Ectodermal cell (in vitro differentiated cells): ENCODE results near the gene INPP4B.

Source experiments
- H3K27ac ChIP-seq: 2 replicates; pipeline ENCODE4 v1.7.0; 2013; ENCODE audit warnings: mild to moderate bottlenecking, low read depth, low read length; ENCODE audit not compliant: insufficient read depth, poor library complexity, severe bottlenecking
- H3K27me3 ChIP-seq: 2 replicates; pipeline ENCODE4 v1.7.0; 2013; ENCODE audit warnings: mild to moderate bottlenecking, low read length; ENCODE audit not compliant: insufficient read depth, control insufficient read depth, poor library complexity, severe bottlenecking
- H3K36me3 ChIP-seq: one replicate; pipeline ENCODE4 v1.7.0; 2013; ENCODE audit warnings: low read length; ENCODE audit not compliant: control insufficient read depth, insufficient read depth
- H3K4me1 ChIP-seq: one replicate; pipeline ENCODE4 v1.7.0; 2013; ENCODE audit warnings: low read length; ENCODE audit not compliant: control insufficient read depth, insufficient read depth
- H3K4me3 ChIP-seq: 2 replicates; pipeline ENCODE4 v1.7.0; 2013; ENCODE audit warnings: low read depth, low read length, control low read depth; ENCODE audit not compliant: insufficient read depth
- H3K9me3 ChIP-seq: 2 replicates; pipeline ENCODE4 v1.7.0; 2013; ENCODE audit warnings: mild to moderate bottlenecking, low read length, moderate library complexity; ENCODE audit not compliant: control insufficient read depth
- WGBS, 2 experiments: methylation state at CpG; one replicate each; pipeline ENCODE4 v1.1.7; 2013; ENCODE audit warnings: missing lambda C conversion rate in 2 of 2; 5-methylcytosine and 5-hydroxymethylcytosine counted together

Gene INPP4B

DNA sequence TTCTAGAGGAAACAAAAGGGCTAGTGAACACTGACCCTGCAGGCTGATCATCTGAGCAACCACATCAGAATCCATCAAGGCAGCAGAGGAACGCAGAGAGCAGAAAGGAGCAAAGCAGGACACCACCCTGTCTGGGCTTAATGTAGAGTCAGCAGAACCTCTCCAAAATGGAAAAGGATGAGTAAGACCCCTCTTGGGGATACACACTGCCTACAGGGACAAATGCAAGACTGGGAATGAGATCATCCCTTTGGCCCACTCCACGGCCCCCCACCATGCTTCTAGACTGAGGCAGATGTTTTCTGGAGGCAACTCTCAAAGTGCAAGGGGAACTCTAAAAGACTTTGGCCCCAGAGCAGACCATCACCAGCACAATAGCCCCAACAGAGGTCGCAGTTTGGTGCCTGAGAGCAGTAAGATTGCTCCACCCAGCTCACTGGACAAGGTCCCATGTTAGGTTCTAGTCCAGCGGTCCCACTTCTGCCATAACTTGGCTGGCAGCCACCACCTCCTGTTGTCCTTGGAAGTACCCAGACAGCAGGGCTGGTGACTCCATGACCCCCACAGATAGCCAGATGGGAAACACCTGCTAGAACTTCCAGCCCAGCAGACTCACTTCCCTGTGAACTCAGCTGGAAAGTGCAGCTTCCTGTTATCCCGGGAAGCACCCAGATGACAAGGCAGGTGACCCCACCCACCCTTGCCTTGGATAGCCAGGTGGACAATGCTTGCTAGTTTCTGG is 372.7 kb downstream of the INPP4B start:
- WGBS, 2 experiments, result 93 to 94% methylated on average over 5 of the region's 5 CpGs
- H3K36me3 ChIP-seq, result no peaks in the 10 kb centered on the region

DNA sequence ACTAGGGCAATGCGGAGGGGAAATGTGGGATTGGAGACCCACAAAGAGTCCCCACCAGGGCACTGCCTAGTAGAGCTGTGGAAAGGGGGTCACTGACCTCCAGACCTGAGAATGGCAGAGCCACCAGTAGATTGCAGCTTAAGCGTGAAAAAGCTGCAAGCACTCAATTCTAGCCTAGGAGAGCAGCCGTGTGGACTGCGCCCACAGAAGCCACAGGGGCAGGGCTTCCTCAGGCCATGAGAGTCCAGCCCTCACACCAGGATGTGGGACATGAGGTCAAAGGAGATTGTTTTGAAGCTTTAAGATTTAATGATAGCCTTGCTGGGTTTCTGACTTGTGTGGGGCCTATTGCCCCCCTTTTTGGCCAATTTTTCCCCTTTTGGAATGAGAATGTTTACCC is 379.0 kb downstream of the INPP4B start:
- H3K4me1 ChIP-seq, result no peaks in the 10 kb centered on the region
- 94 to 98% methylated on average over 4 of the region's 4 CpGs for WGBS, 2 experiments
- H3K36me3 ChIP-seq, result no peaks in the 10 kb centered on the region
- no peaks in the 10 kb centered on the region for H3K27me3 ChIP-seq
- no peak overlapping the region for H3K27ac ChIP-seq
- H3K4me3 ChIP-seq, result no peak overlapping the region
- H3K9me3 ChIP-seq, result no peaks in the 10 kb centered on the region

More for the DNA sequence above, 372.7 kb downstream of the INPP4B start:
- Histone ChIP-seq H3K4me3 (no peak overlapping the region), H3K27me3 (no peaks in the 10 kb centered on the region), H3K9me3 (no peaks in the 10 kb centered on the region), H3K4me1 (no peaks in the 10 kb centered on the region), H3K27ac (no peak overlapping the region)

DNA sequence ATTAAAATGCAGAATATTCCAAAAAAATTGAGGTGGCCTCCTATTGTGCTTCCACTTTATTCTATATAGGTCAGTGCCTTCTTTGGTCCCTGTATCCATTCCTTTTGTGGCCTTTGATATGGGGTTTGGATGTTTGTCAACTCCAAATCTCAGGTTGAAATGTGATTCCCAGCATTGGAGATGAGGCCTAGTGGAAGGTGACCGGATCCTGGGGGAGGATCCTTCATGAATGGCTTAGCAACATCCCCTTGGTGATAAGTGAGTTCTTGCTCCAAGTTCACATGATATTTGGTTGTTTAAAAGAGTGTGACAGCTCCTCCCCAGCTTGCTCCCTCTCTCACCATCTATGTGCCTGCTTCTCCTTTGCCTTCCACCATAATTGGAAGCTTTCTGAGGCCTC is 380.6 kb downstream of the INPP4B start:
- WGBS, 2 experiments, result 94 to 95% methylated on average over 1 of the region's 1 CpG
- Histone ChIP-seq H3K4me1 (no peaks in the 10 kb centered on the region), H3K27ac (no peak overlapping the region), H3K36me3 (no peaks in the 10 kb centered on the region), H3K27me3 (no peaks in the 10 kb centered on the region), H3K4me3 (no peak overlapping the region), H3K9me3 (no peaks in the 10 kb centered on the region)

GRCh38 chr4:142463206-142463605 is 382.9 kb downstream of the INPP4B start:
- H3K36me3 ChIP-seq, result no peaks in the 10 kb centered on the region
- WGBS, 2 experiments, result 87 to 96% methylated on average over 2 of the region's 2 CpGs
- H3K4me1 ChIP-seq, result no peaks in the 10 kb centered on the region
- H3K4me3 ChIP-seq, result no peak overlapping the region
- no peaks in the 10 kb centered on the region for H3K9me3 ChIP-seq
- no peaks in the 10 kb centered on the region for H3K27me3 ChIP-seq
- H3K27ac ChIP-seq, result no peak overlapping the region

GRCh38 chr4:142452161-142452855 is 393.8 kb downstream of the INPP4B start:
- Histone ChIP-seq H3K27ac (no peak overlapping the region), H3K4me1 (no peaks in the 10 kb centered on the region), H3K27me3 (no peaks in the 10 kb centered on the region), H3K9me3 (no peaks in the 10 kb centered on the region), H3K36me3 (no peaks in the 10 kb centered on the region), H3K4me3 (no peak overlapping the region)
- 87 to 88% methylated on average over 6 of the region's 6 CpGs for WGBS, 2 experiments

DNA sequence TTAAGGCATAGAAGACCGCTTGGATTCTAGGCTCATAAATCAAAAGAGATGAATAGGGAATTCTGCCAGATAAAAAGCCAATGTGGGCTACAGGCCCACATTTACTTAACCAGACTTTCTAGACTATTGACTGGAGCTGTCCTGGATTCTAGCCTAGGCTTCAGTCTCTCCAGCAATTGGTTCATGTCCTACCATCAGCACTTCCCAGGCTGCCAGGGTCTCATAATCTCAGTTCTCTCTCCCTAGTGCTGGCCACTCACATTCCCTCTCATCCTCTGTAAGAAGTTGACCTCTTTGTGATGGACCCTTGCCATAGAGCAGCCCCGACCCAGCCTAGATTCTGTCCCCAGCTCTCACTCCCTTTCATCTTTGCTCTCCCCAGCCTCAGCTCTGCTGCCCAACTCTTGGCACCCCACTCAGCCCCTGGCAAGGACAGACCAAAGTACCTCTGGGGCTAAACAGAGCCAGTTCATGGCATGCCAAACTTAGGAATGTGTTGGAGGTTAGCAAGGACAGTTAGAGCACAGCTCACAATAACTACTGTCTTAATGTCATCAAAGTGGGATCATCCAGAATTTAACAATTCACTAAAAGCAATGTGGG is 396.2 kb downstream of the INPP4B start:
- WGBS, 2 experiments, result 95 to 96% methylated on average over 2 of the region's 2 CpGs
- H3K36me3 ChIP-seq, result no peaks in the 10 kb centered on the region
- no peaks in the 10 kb centered on the region for H3K9me3 ChIP-seq
- H3K4me1 ChIP-seq, result no peaks in the 10 kb centered on the region
- no peak overlapping the region for H3K27ac ChIP-seq
- no peaks in the 10 kb centered on the region for H3K27me3 ChIP-seq
- H3K4me3 ChIP-seq, result no peak overlapping the region

- Histone ChIP-seq H3K27me3 (no peaks in the 10 kb centered on the region), H3K4me1 (no peaks in the 10 kb centered on the region), H3K36me3 (no peaks in the 10 kb centered on the region), H3K27ac (no peak overlapping the region), H3K9me3 (no peaks in the 10 kb centered on the region), H3K4me3 (no peak overlapping the region)
- WGBS, 2 experiments, result 90 to 94% methylated on average over 3 of the region's 3 CpGs
These were observed 399.1 kb downstream of the INPP4B start for GRCh38 chr4:142447009-142447408.

DNA sequence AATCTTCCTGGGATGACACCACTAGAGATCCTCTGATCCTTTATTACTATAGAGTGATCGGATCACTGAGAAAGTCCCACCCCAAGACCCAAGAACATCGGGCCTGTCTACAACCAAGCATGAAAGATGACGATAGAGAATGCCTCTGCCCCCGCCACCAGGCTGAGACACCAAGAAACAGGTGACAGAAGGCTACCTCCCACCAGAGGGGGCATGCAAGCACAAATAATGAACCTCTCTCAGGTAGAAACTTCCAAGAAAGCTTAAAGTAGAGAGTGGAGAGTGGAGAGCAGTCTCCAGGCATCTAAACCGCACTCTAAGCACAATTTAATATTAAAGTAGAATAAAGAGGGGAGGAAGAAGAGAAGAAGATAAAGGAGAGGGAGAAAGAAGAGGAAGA is 402.6 kb downstream of the INPP4B start:
- H3K4me1 ChIP-seq, result no peaks in the 10 kb centered on the region
- 94 to 98% methylated on average over 4 of the region's 5 CpGs for WGBS, 2 experiments
- no peak overlapping the region for H3K27ac ChIP-seq
- H3K36me3 ChIP-seq, result no peaks in the 10 kb centered on the region
- H3K9me3 ChIP-seq, result no peaks in the 10 kb centered on the region
- H3K27me3 ChIP-seq, result no peaks in the 10 kb centered on the region
- no peak overlapping the region for H3K4me3 ChIP-seq

DNA sequence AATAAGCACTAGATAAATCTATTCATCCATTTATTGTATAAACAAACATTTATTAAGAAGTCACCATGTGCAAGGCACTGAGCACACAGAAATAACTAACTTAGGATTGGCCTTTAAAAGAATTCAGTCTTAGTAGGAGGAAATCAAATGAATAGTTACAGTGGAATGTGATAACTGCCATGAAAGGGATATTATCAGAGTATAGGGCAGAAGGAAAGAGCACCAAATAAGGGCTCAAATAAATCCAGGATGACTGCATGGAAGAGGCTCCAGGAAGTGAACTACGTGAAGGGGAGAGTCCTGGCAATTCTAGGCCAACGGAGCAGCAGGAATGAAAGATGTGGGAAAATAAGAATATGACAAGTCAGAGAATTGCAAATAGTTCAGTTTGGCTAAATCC is 406.0 kb downstream of the INPP4B start:
- Histone ChIP-seq H3K36me3 (no peaks in the 10 kb centered on the region), H3K27me3 (no peaks in the 10 kb centered on the region)

GRCh38 chr4:142435599-142436235 is 410.4 kb downstream of the INPP4B start:
- Histone ChIP-seq H3K4me3 (no peak overlapping the region), H3K27ac (no peak overlapping the region), H3K4me1 (peaks cover 10% of the 10 kb centered on the region), H3K36me3 (no peaks in the 10 kb centered on the region), H3K9me3 (no peaks in the 10 kb centered on the region), H3K27me3 (no peaks in the 10 kb centered on the region)
- WGBS, 2 experiments, result 71 to 80% methylated on average over 8 of the region's 8 CpGs

More for the DNA sequence above, 406.0 kb downstream of the INPP4B start:
- Histone ChIP-seq H3K27ac (no peak overlapping the region), H3K4me1 (peaks cover 10% of the 10 kb centered on the region), H3K9me3 (no peaks in the 10 kb centered on the region), H3K4me3 (no peak overlapping the region)
- WGBS, 2 experiments, result 91 to 94% methylated on average over 2 of the region's 2 CpGs
